ENCODE results near the gene KRTAP5-7.
"Not testable (repeated sequence)": the region's sequence is repeated elsewhere in the genome, so short reads cannot be mapped to it uniquely, and the experiment has no call there.

KRTAP5-7 gene

DNA sequence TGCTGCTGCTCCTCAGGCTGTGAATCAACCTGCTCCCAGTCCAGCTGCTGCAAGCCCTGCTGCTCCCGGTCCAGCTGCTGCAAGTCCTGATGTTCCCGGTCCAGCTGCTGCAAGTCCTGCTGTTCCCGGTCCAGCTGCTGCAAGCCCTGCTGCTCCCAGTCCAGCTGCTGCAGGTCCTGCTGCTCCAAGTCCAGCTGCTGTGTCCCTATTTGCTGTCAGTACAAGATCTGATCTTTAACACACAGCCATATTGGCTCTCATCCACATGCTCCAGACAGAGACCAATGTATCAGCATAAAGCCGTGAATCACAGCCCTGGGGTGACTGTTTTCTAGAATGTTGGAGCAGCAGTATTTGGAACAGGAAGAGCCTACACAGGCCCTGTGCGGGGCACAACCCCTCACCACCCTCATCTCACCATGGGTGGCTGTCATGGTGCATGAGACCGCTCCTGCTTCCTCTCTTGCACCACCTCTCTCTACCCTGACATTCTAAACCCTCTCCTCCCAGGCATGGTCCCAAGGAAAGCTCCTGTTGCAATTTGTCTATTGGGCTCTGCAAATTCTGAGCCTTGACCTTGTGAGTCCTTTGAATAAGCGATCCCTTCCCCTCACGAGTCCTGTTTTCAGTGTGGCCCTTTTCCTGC, 41.8 kb downstream of the KRTAP5-7 start:
- TF ChIP-seq, protein P1, sequence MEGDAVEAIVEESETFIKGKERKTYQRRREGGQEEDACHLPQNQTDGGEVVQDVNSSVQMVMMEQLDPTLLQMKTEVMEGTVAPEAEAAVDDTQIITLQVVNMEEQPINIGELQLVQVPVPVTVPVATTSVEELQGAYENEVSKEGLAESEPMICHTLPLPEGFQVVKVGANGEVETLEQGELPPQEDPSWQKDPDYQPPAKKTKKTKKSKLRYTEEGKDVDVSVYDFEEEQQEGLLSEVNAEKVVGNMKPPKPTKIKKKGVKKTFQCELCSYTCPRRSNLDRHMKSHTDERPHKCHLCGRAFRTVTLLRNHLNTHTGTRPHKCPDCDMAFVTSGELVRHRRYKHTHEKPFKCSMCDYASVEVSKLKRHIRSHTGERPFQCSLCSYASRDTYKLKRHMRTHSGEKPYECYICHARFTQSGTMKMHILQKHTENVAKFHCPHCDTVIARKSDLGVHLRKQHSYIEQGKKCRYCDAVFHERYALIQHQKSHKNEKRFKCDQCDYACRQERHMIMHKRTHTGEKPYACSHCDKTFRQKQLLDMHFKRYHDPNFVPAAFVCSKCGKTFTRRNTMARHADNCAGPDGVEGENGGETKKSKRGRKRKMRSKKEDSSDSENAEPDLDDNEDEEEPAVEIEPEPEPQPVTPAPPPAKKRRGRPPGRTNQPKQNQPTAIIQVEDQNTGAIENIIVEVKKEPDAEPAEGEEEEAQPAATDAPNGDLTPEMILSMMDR (IDR thresholded peaks at IDR 0.05; ENCODE audit: control extremely low read depth, extremely low read depth, low read depth, missing control alignments) = no peak
- ChIA-PET POLR2A (no interaction called here), CTCF (no interaction called here)
- DNase-seq (ENCODE audit: extremely low spot score) = no peak

- CTCF ChIA-PET; POLR2A ChIA-PET; DNase-seq (ENCODE audit: extremely low spot score): not testable (repeated sequence)
These were observed 44.2 kb downstream of the KRTAP5-7 start for GRCh38 chr11:71571101-71571850.

- ChIA-PET CTCF (interaction anchor here (1.3 to 1.6 kb wide), 2 partner anchors 9 to 65 kb away, joined by 5 to 6 read pairs; no protein-coding TSS in a partner anchor), POLR2A (no interaction called here)
- DNase-seq (ENCODE audit: extremely low spot score) = no peak
- TF ChIP-seq, protein P1 (IDR thresholded peaks at IDR 0.05; ENCODE audit: control extremely low read depth, extremely low read depth, low read depth, missing control alignments) = no peak
These were observed 45.7 kb downstream of the KRTAP5-7 start for GRCh38 chr11:71572811-71573210.

- DNase-seq (ENCODE audit: extremely low spot score) = no peak
- CTCF ChIA-PET = interaction anchor here (0.8 kb wide), 1 partner anchor 11 kb away, joined by 3 read pairs; no protein-coding TSS in a partner anchor
- POLR2A ChIA-PET = no interaction called here
- TF ChIP-seq, protein P1 (IDR thresholded peaks at IDR 0.05; ENCODE audit: control extremely low read depth, extremely low read depth, low read depth, missing control alignments) = no peak
These were observed 47.4 kb downstream of the KRTAP5-7 start for GRCh38 chr11:71574418-71574817.

DNA sequence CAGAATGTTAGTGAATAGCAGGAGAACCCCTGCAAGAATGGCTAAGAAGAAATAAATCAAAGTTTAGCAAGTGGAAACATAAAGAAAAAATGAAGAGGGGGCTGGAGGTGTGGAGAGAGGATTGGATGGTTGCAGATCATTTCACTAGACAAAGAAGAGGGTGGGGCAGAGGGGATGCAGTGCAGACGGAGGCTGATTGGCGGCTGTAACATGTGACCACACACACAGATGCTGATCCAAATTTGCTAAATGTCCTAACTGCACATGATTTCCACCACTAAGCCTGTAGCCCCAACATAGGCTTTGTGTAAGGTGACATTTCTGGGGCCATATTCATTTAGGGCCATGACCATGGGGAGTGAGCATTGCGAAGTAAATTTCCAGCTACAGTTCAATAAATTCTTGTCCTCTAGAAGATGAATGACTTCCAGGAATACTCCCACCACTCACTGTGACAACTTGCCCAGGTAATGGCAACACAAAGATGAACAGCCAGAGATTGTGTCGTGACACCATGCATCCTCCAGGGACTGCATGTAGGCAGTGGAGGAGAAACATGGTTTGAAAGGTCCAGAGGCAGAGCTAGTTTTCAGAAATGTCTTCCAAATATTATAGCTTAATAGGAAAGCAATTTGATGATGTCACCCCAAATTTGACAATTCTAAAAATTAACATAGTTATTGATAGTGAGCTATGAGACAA, 48.8 kb downstream of the KRTAP5-7 start:
- POLR2A ChIA-PET = no interaction called here
- TF ChIP-seq, protein P1 (IDR thresholded peaks at IDR 0.05; ENCODE audit: control extremely low read depth, extremely low read depth, low read depth, missing control alignments) = no peak

GRCh38 chr11:71576688-71577465, 49.8 kb downstream of the KRTAP5-7 start:
- POLR2A ChIA-PET; DNase-seq (ENCODE audit: extremely low spot score): not testable (repeated sequence)
- CTCF ChIA-PET = interaction anchor here (1.3 to 1.4 kb wide), 2 partner anchors 12 to 130 kb away, joined by 3 to 4 read pairs; no protein-coding TSS in a partner anchor

More for the DNA sequence above, 48.8 kb downstream of the KRTAP5-7 start:
- CTCF ChIA-PET = interaction anchor here (1.3 to 1.4 kb wide), 2 partner anchors 13 to 129 kb away, joined by 3 to 4 read pairs; no protein-coding TSS in a partner anchor
- no peak for DNase-seq (ENCODE audit: extremely low spot score)

GRCh38 chr11:71577469-71578004, 50.5 kb downstream of the KRTAP5-7 start:
- no peak for DNase-seq (ENCODE audit: extremely low spot score)
- TF ChIP-seq, protein P1 (IDR thresholded peaks at IDR 0.05; ENCODE audit: control extremely low read depth, extremely low read depth, low read depth, missing control alignments) = no peak
- ChIA-PET CTCF (no interaction called here), POLR2A (no interaction called here)

Data from GM10248 (cell line).